ENCODE results near the gene DHRS2.

DNA sequence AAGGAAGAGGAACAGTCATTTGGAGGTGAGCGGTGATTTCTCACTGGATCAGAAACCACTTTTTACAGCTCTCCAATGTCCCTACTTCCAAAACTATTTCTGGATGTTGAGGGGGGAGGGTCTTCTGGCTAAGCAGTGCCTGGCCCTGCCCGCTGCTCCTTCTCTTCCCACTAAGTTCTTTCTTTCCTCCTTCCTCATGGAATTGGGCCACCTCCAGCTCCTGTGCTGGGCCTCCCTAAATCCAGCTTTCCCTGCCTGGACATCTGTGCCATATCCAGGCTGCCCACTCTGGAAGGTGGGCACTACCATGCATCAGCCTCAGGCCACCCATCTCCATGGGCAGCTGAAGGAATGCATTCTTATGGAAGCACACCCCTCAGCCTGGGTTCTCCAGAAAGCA lies 11.5 kb downstream of the DHRS2 start:
- no peak for TF ChIP-seq EZH2 (IDR thresholded peaks at IDR 0.05; ENCODE audit: borderline replicate concordance, insufficient read depth, low read depth, low read length, poor library complexity, severe bottlenecking)
- TF ChIP-seq, protein P1, sequence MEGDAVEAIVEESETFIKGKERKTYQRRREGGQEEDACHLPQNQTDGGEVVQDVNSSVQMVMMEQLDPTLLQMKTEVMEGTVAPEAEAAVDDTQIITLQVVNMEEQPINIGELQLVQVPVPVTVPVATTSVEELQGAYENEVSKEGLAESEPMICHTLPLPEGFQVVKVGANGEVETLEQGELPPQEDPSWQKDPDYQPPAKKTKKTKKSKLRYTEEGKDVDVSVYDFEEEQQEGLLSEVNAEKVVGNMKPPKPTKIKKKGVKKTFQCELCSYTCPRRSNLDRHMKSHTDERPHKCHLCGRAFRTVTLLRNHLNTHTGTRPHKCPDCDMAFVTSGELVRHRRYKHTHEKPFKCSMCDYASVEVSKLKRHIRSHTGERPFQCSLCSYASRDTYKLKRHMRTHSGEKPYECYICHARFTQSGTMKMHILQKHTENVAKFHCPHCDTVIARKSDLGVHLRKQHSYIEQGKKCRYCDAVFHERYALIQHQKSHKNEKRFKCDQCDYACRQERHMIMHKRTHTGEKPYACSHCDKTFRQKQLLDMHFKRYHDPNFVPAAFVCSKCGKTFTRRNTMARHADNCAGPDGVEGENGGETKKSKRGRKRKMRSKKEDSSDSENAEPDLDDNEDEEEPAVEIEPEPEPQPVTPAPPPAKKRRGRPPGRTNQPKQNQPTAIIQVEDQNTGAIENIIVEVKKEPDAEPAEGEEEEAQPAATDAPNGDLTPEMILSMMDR (IDR thresholded peaks at IDR 0.05): no peak
